GM12873 (cell line): ENCODE measurements around the gene ANP32E.

ENCODE experiments used
- TF ChIP-seq, protein P1 (sequence below): IDR thresholded peaks from 2 replicates; pipeline ENCODE4 v1.5.1; 2012; ENCODE audit warnings: low read depth, mild to moderate bottlenecking, moderate library complexity, low read length, control low read depth; ENCODE audit not compliant: insufficient read depth; ENCODE audit errors: missing control alignments

Gene ANP32E

DNA sequence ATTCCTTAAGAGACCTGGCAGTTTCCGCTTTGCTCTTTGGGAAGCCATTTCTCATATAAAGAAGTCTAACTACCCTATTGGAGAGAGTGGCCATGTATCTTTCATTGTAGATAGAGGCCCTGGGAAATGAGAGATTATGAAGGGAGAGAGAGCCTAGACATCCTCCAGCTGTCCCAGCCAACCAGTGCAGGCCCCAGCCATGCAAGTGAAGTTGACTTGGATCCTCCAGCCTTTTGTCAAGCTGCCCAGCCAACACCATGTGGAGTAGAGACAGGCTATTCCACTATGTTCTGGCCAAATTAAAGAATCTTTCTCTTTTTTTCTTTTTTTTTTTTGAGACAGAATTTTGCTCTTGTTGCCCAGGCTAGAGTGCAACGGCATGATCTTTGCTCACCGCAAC is 7.1 kb upstream of the ANP32E start:
- TF ChIP-seq, protein P1, sequence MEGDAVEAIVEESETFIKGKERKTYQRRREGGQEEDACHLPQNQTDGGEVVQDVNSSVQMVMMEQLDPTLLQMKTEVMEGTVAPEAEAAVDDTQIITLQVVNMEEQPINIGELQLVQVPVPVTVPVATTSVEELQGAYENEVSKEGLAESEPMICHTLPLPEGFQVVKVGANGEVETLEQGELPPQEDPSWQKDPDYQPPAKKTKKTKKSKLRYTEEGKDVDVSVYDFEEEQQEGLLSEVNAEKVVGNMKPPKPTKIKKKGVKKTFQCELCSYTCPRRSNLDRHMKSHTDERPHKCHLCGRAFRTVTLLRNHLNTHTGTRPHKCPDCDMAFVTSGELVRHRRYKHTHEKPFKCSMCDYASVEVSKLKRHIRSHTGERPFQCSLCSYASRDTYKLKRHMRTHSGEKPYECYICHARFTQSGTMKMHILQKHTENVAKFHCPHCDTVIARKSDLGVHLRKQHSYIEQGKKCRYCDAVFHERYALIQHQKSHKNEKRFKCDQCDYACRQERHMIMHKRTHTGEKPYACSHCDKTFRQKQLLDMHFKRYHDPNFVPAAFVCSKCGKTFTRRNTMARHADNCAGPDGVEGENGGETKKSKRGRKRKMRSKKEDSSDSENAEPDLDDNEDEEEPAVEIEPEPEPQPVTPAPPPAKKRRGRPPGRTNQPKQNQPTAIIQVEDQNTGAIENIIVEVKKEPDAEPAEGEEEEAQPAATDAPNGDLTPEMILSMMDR: no peak

DNA sequence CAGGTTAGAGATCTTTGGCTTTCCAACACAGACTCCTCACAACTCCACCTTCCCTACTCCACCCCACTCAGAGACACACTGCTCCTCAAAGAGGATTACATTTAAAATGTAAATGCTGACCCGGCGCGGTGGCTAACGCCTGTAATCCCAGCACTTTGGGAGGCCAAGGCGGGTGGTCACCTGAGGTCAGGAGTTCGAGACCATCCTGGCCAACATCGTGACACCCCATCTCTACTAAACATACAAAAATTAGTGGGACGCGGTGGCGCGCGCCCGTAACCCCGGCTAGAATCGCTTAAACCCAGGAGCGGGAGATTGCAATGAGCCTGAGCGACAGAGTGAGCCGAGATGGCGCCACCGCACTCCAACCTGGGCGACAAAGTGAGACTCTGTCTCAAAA is 1.8 kb upstream of the ANP32E start:
- TF ChIP-seq, protein P1: no peak

DNA sequence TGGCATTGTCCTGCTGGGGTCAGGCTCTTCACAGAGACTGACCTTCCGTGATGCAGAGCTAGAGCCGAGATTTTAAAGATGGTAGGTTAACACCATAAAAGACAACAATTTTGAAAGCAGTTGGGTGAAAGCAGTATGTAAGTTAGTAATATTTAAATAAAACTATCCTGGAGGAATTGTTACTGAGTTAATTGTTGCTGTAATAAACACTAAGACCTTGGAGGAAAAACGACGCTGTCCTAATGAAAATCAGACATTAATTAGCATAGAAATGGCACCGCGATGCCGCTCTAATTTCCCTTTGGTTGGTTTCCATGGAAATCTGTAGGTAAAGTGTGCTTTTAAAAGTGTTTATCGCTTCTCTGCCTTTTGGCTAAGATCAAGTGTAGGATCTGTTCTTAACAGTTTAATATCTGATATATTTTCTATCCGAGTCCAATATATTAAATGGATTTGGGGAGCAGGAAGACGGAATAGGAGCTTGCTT is 745 bp upstream of the ANP32E start:
- TF ChIP-seq, protein P1: no peak

DNA sequence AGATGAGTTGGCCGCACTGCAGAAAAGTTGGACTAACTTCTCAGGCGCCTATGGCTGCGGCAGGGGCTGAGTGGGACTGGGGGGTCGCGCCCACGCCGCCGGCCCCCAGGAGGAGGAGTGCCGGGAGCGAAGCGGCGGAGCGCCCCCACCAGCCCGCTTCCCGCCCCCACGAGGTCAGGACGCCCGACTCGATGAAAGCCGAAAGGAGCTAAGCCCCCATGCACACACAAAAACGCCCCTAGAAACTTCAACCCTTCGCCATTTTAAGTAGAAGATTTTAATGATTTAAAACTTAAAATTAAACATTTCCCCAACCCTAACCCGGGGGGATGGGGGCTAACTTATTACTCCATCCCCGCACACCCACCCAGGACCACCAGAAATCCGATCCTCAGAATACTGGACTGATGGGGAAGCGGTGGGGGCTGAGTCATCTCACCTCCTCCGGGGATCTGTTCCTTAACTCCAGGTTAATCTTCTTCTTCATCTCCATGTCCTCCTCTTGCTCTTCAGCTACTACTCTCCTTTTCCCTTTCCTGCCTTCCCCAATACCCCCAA is 539 bp downstream of the ANP32E start:
- TF ChIP-seq, protein P1: no peak

DNA sequence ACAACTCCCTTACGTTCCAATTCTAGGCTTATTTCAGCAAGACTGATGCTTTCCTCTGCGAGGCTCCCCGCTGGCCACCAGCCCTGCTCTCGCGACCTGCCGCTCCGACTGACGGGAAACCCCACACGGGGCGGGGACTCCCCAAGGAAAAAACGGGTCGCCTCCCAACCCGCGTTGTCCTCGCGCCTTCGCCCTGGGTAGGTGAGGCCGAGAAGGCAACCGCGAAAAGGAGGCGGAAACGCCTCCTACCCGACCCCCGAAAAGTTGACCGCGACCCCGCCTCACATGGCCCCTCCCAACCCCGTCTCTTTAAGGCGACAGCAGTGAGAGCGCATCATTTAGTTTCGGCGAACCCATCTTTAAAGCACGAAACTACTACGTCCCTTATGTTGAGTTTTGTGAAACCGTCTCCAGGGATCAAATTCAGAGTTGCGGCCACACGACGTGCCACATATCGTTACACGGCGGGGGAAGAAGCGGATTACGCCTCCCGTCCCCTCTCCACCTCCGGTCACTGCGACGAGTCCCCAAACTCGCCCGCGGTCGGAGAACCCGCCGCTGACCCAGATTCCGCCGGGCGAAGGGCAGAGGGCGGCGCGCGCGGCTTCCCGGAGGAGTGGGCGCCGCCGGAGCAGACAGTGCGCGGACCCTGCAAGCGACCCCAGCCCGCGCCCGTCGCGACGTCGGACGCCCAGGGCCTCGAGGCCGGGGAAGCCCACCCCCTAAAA is 1.2 kb downstream of the ANP32E start:
- TF ChIP-seq, protein P1: no peak

DNA sequence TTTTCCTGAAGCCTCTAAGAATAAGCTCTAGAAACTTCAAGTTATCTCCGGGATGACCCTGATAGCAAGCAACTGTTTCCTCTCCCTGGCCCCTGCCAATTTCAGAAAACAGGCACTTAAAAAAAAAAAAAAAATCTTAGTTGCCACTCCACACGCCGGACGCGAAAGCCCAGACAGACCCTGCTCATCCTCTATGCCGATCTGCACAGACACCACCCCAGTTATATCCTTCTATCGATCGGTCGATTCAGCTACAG is 1.7 kb downstream of the ANP32E start:
- TF ChIP-seq, protein P1: no peak

DNA sequence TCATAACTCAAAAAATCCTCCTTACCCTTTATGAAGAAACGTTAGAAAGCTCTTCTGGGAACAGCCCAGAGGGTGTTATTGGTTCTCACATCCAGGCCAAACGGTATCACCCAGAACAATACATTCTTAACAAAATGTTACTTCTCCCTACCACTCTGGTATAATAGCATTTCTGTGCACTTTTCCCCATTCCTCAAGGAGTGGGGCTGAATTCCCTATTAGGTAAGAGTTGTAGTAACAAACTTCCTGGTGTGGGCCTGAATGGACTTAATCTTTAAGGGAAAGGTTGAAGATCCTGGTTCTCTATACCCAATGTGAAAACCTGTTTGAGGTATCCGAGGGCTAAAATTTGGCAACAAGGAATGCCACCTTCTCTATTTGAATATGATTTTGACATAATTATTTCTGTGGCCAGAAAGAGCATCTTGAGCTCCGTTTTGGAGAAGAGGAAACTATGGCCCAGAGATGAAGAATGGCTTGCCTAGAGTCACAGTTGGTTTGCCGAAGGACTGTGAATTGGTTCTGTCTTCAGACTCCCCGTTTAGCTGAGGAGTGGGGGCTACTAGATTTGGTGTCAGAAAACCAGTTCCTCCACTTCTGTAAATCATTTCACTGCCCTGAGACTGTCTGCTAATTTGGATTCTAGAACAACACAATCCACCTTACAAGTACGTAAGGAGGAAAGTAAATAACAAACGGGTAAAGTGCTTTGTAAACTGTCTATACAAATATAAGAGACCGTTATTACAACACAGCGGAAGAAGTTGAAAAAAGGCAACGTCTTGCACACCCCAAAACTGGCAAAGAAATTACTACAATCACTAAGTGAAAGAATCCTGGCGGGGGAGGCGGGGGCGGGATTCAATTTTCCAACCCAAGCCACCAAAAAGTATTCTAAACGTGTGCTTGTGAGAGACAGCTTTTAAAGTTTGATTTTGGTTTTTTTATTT is 2.3 kb downstream of the ANP32E start:
- TF ChIP-seq, protein P1: no peak
